ENCODE results near the gene SYT11.

Gene SYT11

DNA sequence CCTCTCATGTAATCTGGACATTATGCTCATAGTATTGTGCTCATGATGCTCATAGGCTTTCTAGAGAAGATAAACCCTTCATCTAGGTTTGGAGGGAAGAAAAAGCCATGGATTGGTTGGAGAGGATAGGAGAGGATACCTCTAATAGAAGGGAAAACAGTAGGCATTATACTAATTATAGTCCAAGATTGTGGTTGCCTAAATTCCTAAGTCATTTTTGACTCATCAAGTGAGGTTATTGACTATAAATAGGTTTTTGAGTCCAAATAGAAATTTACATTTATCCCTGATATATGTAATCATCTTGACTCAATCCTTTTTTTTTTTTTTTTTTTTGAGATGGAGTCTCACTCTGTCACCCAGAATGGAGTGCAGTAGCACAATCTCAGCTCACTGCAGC lies 5.0 kb downstream of the SYT11 start:
- peaks cover 6 to 7% of the 10 kb centered on the region in 2 donors for H3K4me1 ChIP-seq (ENCODE audit: control insufficient read depth in 1 of 2, insufficient read depth in 2 of 2, low read length in 2 of 2)
- no peak overlapping the region for H3K4me3 ChIP-seq (ENCODE audit: low read depth in 1 of 2, low read length in 2 of 2)

GRCh38 chr1:155867766-155868165 lies 8.4 kb downstream of the SYT11 start:
- no peaks in the 10 kb centered on the region for H3K4me1 ChIP-seq (ENCODE audit: control insufficient read depth in 1 of 2, insufficient read depth in 2 of 2, low read length in 2 of 2)
- H3K27me3 ChIP-seq (ENCODE audit: low read depth, low read length), result no peaks in the 10 kb centered on the region
- no peaks in the 10 kb centered on the region for H3K9me3 ChIP-seq (ENCODE audit: control insufficient read depth in 1 of 2, low read length in 2 of 2)
- H3K27ac ChIP-seq (ENCODE audit: low read length), result no peak overlapping the region
- H3K4me3 ChIP-seq (ENCODE audit: low read depth in 1 of 2, low read length in 2 of 2), result no peak overlapping the region
- H3K36me3 ChIP-seq (ENCODE audit: control insufficient read depth in 1 of 2, insufficient read depth in 2 of 2, low read length in 2 of 2), result peaks cover 0 to 6% of the 10 kb centered on the region in 2 donors

More for the DNA sequence above, 5.0 kb downstream of the SYT11 start:
- H3K27me3 ChIP-seq (ENCODE audit: low read depth, low read length), result no peaks in the 10 kb centered on the region
- peaks cover 0 to 6% of the 10 kb centered on the region in 2 donors for H3K36me3 ChIP-seq (ENCODE audit: control insufficient read depth in 1 of 2, insufficient read depth in 2 of 2, low read length in 2 of 2)
- H3K27ac ChIP-seq (ENCODE audit: low read length), result no peak overlapping the region
- no peaks in the 10 kb centered on the region for H3K9me3 ChIP-seq (ENCODE audit: control insufficient read depth in 1 of 2, low read length in 2 of 2)

GRCh38 chr1:155871390-155871789 lies 12.0 kb downstream of the SYT11 start:
- H3K4me1 ChIP-seq (ENCODE audit: control insufficient read depth in 1 of 2, insufficient read depth in 2 of 2, low read length in 2 of 2), result no peaks in the 10 kb centered on the region
- no peak overlapping the region for H3K4me3 ChIP-seq (ENCODE audit: low read depth in 1 of 2, low read length in 2 of 2)
- H3K36me3 ChIP-seq (ENCODE audit: control insufficient read depth in 1 of 2, insufficient read depth in 2 of 2, low read length in 2 of 2), result peaks cover 0 to 6% of the 10 kb centered on the region in 2 donors
- H3K27ac ChIP-seq (ENCODE audit: low read length), result no peak overlapping the region
- H3K9me3 ChIP-seq (ENCODE audit: control insufficient read depth in 1 of 2, low read length in 2 of 2), result no peaks in the 10 kb centered on the region
- no peaks in the 10 kb centered on the region for H3K27me3 ChIP-seq (ENCODE audit: low read depth, low read length)

- no peak overlapping the region for H3K27ac ChIP-seq (ENCODE audit: low read length)
- H3K4me3 ChIP-seq (ENCODE audit: low read depth in 1 of 2, low read length in 2 of 2), result no peak overlapping the region
- H3K27me3 ChIP-seq (ENCODE audit: low read depth, low read length), result no peaks in the 10 kb centered on the region
- H3K4me1 ChIP-seq (ENCODE audit: control insufficient read depth in 1 of 2, insufficient read depth in 2 of 2, low read length in 2 of 2), result no peaks in the 10 kb centered on the region
- peaks cover 0 to 6% of the 10 kb centered on the region in 2 donors for H3K36me3 ChIP-seq (ENCODE audit: control insufficient read depth in 1 of 2, insufficient read depth in 2 of 2, low read length in 2 of 2)
- H3K9me3 ChIP-seq (ENCODE audit: control insufficient read depth in 1 of 2, low read length in 2 of 2), result no peaks in the 10 kb centered on the region
These were observed 13.2 kb downstream of the SYT11 start for GRCh38 chr1:155872527-155872926.

GRCh38 chr1:155873860-155874259 lies 14.5 kb downstream of the SYT11 start:
- no peaks in the 10 kb centered on the region for H3K36me3 ChIP-seq (ENCODE audit: control insufficient read depth in 1 of 2, insufficient read depth in 2 of 2, low read length in 2 of 2)
- no peaks in the 10 kb centered on the region for H3K9me3 ChIP-seq (ENCODE audit: control insufficient read depth in 1 of 2, low read length in 2 of 2)
- no peak overlapping the region for H3K27ac ChIP-seq (ENCODE audit: low read length)
- H3K27me3 ChIP-seq (ENCODE audit: low read depth, low read length), result no peaks in the 10 kb centered on the region
- H3K4me3 ChIP-seq (ENCODE audit: low read depth in 1 of 2, low read length in 2 of 2), result no peak overlapping the region
- no peaks in the 10 kb centered on the region for H3K4me1 ChIP-seq (ENCODE audit: control insufficient read depth in 1 of 2, insufficient read depth in 2 of 2, low read length in 2 of 2)

DNA sequence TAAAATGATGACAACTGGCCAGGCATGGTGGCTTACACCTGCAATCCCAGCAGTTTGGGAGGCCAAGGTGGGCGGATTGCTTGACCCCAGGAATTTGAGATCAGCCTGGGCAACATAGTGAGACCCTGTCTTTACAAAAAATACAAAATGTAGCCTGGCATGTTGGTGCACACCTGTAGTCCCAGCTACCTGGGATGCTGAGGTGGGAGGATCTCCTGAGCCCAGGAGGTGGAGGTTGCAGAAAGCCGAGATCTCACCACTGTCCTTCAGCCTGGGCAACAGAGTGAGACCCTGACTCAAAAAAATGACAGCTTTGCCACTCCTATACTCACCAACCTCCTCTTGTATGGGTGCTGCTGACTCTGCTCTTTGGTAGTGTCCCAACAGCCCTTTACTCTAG lies 18.6 kb downstream of the SYT11 start:
- no peaks in the 10 kb centered on the region for H3K4me1 ChIP-seq (ENCODE audit: control insufficient read depth in 1 of 2, insufficient read depth in 2 of 2, low read length in 2 of 2)
- no peaks in the 10 kb centered on the region for H3K27me3 ChIP-seq (ENCODE audit: low read depth, low read length)
- H3K27ac ChIP-seq (ENCODE audit: low read length), result no peak overlapping the region
- H3K4me3 ChIP-seq (ENCODE audit: low read depth in 1 of 2, low read length in 2 of 2), result no peak overlapping the region
- peaks cover 4 to 15% of the 10 kb centered on the region in 2 donors for H3K36me3 ChIP-seq (ENCODE audit: control insufficient read depth in 1 of 2, insufficient read depth in 2 of 2, low read length in 2 of 2)
- H3K9me3 ChIP-seq (ENCODE audit: control insufficient read depth in 1 of 2, low read length in 2 of 2), result no peaks in the 10 kb centered on the region

DNA sequence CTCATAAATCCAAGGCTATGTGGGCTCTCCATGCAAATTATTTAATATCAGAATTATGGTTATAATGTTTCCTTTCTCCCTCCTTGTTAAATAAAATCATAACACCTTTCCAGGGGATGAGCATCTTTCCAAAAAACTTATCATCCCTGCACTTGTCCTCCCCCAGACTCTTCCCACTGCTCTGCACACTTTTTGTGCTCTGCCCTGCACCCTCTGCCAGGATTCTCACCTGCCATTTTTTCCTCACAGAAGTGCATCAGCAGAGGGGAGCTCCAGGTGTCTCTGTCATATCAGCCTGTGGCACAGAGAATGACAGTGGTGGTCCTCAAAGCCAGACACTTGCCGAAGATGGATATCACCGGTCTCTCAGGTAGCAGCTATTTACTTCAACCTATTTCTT lies 20.9 kb downstream of the SYT11 start:
- H3K4me3 ChIP-seq (ENCODE audit: low read depth in 1 of 2, low read length in 2 of 2), result no peak overlapping the region
- H3K36me3 ChIP-seq (ENCODE audit: control insufficient read depth in 1 of 2, insufficient read depth in 2 of 2, low read length in 2 of 2), result peaks cover 4 to 15% of the 10 kb centered on the region in 2 donors
- no peaks in the 10 kb centered on the region for H3K4me1 ChIP-seq (ENCODE audit: control insufficient read depth in 1 of 2, insufficient read depth in 2 of 2, low read length in 2 of 2)
- H3K9me3 ChIP-seq (ENCODE audit: control insufficient read depth in 1 of 2, low read length in 2 of 2), result no peaks in the 10 kb centered on the region
- H3K27ac ChIP-seq (ENCODE audit: low read length), result no peak overlapping the region
- no peaks in the 10 kb centered on the region for H3K27me3 ChIP-seq (ENCODE audit: low read depth, low read length)

DNA sequence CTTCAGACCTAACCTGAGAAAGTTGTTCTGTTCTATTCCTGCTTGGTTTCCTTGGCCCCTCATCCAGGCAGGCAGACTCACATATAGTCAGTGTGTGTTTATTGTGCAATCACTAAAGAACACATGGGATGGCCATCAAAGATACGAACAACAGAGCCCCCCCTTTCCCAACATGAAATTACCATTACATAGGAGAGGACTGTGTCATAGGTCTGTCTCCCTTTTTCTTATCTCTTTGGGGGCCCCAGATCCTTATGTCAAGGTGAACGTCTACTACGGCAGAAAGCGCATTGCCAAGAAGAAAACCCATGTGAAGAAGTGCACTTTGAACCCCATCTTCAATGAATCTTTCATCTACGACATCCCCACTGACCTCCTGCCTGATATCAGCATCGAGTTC lies 21.6 kb downstream of the SYT11 start:
- no peak overlapping the region for H3K27ac ChIP-seq (ENCODE audit: low read length)
- no peaks in the 10 kb centered on the region for H3K9me3 ChIP-seq (ENCODE audit: control insufficient read depth in 1 of 2, low read length in 2 of 2)
- no peaks in the 10 kb centered on the region for H3K4me1 ChIP-seq (ENCODE audit: control insufficient read depth in 1 of 2, insufficient read depth in 2 of 2, low read length in 2 of 2)
- H3K27me3 ChIP-seq (ENCODE audit: low read depth, low read length), result no peaks in the 10 kb centered on the region
- H3K4me3 ChIP-seq (ENCODE audit: low read depth in 1 of 2, low read length in 2 of 2), result no peak overlapping the region
- peaks cover 4 to 19% of the 10 kb centered on the region in 2 donors for H3K36me3 ChIP-seq (ENCODE audit: control insufficient read depth in 1 of 2, insufficient read depth in 2 of 2, low read length in 2 of 2)

DNA sequence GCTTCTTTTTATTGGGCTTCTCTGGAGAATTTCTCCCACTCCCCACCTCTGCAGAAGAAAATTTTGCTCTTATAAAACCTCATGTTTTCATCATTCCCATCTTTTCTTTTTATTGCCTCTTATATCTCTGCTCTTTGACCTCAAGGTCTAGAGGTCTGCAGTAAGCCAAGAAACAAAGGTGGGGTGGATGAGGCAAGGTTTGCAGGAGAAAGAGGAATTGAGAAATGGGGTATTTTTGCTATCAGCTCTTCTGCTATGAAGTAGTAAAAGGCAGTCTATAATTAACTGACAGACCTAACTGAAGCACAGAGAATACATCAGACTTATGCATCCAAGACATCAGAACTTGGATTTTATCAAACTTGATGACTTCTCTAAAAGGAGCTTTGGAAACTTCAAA lies 22.9 kb downstream of the SYT11 start:
- Histone ChIP-seq H3K27me3 (ENCODE audit: low read depth, low read length) (no peaks in the 10 kb centered on the region), H3K4me3 (ENCODE audit: low read depth in 1 of 2, low read length in 2 of 2) (no peak overlapping the region), H3K27ac (ENCODE audit: low read length) (no peak overlapping the region), H3K36me3 (ENCODE audit: control insufficient read depth in 1 of 2, insufficient read depth in 2 of 2, low read length in 2 of 2) (peaks cover 4 to 19% of the 10 kb centered on the region in 2 donors), H3K9me3 (ENCODE audit: control insufficient read depth in 1 of 2, low read length in 2 of 2) (no peaks in the 10 kb centered on the region), H3K4me1 (ENCODE audit: control insufficient read depth in 1 of 2, insufficient read depth in 2 of 2, low read length in 2 of 2) (no peaks in the 10 kb centered on the region)

DNA sequence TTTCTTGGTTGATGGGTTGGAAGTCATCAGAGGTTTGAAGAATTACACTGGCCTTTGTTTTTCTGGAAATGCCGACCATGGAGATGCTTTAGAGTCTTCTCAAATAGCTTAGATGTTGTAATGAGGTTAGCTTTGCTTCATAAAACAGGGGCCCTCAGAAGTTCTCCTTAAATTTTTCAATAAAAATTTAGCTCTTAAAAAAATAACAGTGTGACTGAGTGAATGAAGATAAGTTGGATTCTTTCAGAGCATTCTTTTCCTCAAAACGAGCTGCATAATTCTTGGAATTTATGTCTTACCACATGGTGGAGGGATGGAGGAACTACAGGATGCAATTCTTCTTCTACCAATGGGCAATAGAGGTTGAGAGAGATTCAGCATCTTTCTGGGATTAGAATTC lies 23.4 kb downstream of the SYT11 start:
- H3K27ac ChIP-seq (ENCODE audit: low read length), result no peak overlapping the region
- no peak overlapping the region for H3K4me3 ChIP-seq (ENCODE audit: low read depth in 1 of 2, low read length in 2 of 2)
- no peaks in the 10 kb centered on the region for H3K27me3 ChIP-seq (ENCODE audit: low read depth, low read length)
- H3K4me1 ChIP-seq (ENCODE audit: control insufficient read depth in 1 of 2, insufficient read depth in 2 of 2, low read length in 2 of 2), result no peaks in the 10 kb centered on the region
- H3K9me3 ChIP-seq (ENCODE audit: control insufficient read depth in 1 of 2, low read length in 2 of 2), result no peaks in the 10 kb centered on the region
- peaks cover 4 to 19% of the 10 kb centered on the region in 2 donors for H3K36me3 ChIP-seq (ENCODE audit: control insufficient read depth in 1 of 2, insufficient read depth in 2 of 2, low read length in 2 of 2)

DNA sequence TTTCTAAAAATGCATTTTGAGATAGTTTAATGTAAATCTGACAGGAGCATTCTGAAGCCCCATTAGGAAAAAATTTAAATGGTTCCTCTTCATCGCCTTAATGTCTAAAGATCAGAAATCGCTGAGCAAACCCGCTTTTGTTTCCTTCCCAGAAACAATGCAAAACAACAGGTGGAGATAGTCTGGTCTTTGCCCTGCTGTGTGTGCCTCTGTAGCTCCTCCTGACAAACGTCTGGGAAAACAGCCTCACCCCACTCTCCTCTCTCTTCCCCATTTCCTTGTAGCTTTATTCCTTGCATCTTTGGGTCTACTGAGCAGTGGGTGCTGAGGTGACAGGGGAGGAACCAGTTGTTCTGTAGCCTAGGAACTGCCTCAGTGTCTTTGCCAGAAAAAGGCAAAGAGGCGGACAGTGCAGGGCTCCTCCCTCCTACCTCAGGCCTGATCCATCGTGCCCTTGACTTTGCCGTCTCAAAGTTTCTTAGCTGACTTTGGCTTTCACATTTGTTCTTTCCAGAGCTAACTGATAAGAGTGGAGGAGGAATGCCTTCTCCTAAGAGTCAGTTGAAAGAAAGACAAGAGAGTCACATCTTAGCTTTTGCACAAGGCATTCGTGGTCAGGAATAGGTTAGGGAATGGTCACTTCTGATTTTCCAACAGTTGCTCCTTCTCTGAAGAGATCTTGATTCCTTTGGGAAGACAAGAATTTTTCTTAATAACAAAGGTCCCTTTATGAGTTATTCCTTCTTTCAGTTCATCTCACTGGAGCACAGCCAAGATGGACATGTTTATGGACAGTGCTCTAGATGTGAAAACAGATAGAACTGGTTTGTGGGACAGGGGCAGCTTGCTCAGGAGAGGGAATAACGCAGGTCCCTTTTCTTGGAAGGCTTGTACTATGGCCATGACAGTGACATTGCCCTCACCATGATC lies 24.9 kb downstream of the SYT11 start:
- peaks cover 4 to 19% of the 10 kb centered on the region in 2 donors for H3K36me3 ChIP-seq (ENCODE audit: control insufficient read depth in 1 of 2, insufficient read depth in 2 of 2, low read length in 2 of 2)
- H3K27ac ChIP-seq (ENCODE audit: low read length), result no peak overlapping the region
- H3K9me3 ChIP-seq (ENCODE audit: control insufficient read depth in 1 of 2, low read length in 2 of 2), result no peaks in the 10 kb centered on the region
- no peaks in the 10 kb centered on the region for H3K27me3 ChIP-seq (ENCODE audit: low read depth, low read length)
- no peak overlapping the region for H3K4me3 ChIP-seq (ENCODE audit: low read depth in 1 of 2, low read length in 2 of 2)
- H3K4me1 ChIP-seq (ENCODE audit: control insufficient read depth in 1 of 2, insufficient read depth in 2 of 2, low read length in 2 of 2), result no peaks in the 10 kb centered on the region

DNA sequence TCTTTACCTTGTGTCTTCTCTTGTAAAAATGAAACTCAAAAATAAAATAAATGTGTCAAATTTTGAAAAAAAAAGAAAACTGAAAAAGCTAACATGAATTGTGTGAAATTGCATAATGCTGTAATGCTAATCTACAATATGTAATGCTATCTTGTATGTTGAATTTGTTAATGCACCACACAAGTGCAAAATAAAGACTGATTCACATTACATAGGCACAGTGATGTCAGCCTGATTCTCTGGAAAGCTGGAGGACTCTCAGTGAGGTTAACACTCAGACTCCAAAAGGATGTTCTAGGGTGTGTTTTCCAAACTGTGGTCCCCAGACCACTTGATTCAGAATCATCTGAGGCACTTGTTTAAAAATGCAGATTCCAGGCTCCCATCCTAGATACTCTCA lies 25.6 kb downstream of the SYT11 start:
- Histone ChIP-seq H3K36me3 (ENCODE audit: control insufficient read depth in 1 of 2, insufficient read depth in 2 of 2, low read length in 2 of 2) (peaks cover 4 to 25% of the 10 kb centered on the region in 2 donors), H3K4me3 (ENCODE audit: low read depth in 1 of 2, low read length in 2 of 2) (no peak overlapping the region), H3K9me3 (ENCODE audit: control insufficient read depth in 1 of 2, low read length in 2 of 2) (no peaks in the 10 kb centered on the region), H3K4me1 (ENCODE audit: control insufficient read depth in 1 of 2, insufficient read depth in 2 of 2, low read length in 2 of 2) (no peaks in the 10 kb centered on the region), H3K27me3 (ENCODE audit: low read depth, low read length) (no peaks in the 10 kb centered on the region), H3K27ac (ENCODE audit: low read length) (no peak overlapping the region)

Data from muscle layer of duodenum (tissue), 2 donors.